K562 (cell line): ENCODE measurements around the gene SERPINA1. TPM values are rescaled to one million over a fixed set of nuclear protein-coding genes. Genes with fewer than 3 reads are reported as not detected.

Experiments
- ATAC-seq: fragments of 200-7000 bp; cut with Tn5 transposase; 3 replicates; pipeline ENCODE4 v1.9.1; 2020; ENCODE audit warnings: moderate library complexity
- BruUV-seq: library from RNA; stranded (reverse); fragments of 400-500 nt; replicated peaks from 2 replicates; lab custom pipeline; 2021; lab: Mats Ljungman, UMichigan
- CTCF ChIA-PET: fragments of 300-600 bp; formaldehyde crosslinking; extraction: SDS; loops from one replicate; lab custom pipeline; 2021; ENCODE audit warnings: low intra/inter-chr PET ratio; lab: Yijun Ruan, JAX
- POLR2A ChIA-PET: fragments of 300-600, 350-650 bp; sonication (Branson Sonifier 250); formaldehyde crosslinking; extraction: SDS; loops from one replicate; lab custom pipeline; 2021; ENCODE audit warnings: antibody characterized with exemption, inconsistent platforms; lab: Yijun Ruan, JAX
- DNase-seq, 4 experiments: peaks; one replicate each; pipeline versions ENCODE4 v3.0.0 to v3.0.0-alpha.2; 2011 to 2018; ENCODE audit warnings: low spot score in 3 of 4, mixed read lengths in 3 of 4; ENCODE audit errors: extremely low read depth in 1 of 4
- FAIRE-seq: peaks from 2 replicates; lab custom pipeline; 2011; peaks lifted over from hg19 to GRCh38; lab: Jason Lieb, UNC
- H2AFZ ChIP-seq: 2 replicates; pipeline ENCODE4 v1.6.0; 2011; ENCODE audit warnings: low read depth, low read length, control low read depth, inconsistent platforms
- H3K27ac ChIP-seq: fragments of 200-600 bp; 3 replicates; pipeline ENCODE4 v1.8.0; 2011; ENCODE audit warnings: low read depth, mild to moderate bottlenecking, control low read depth, inconsistent platforms, low read length, moderate library complexity, mixed read lengths; ENCODE audit errors: extremely low read depth
- H3K27me3 ChIP-seq, 2 experiments: fragments of 300-600 bp in 1 of 2; 2 replicates in 1 of 2; 3 replicates in 1 of 2; pipeline versions ENCODE4 v1.6.0 to v1.8.0; 2011; ENCODE audit warnings: inconsistent platforms in 2 of 2, low read length in 2 of 2, mild to moderate bottlenecking in 1 of 2, mixed read lengths in 1 of 2, moderate library complexity in 1 of 2; ENCODE audit not compliant: control insufficient read depth in 2 of 2, insufficient read depth in 2 of 2
- H3K36me3 ChIP-seq: fragments of 300-600 bp; 3 replicates; pipeline ENCODE4 v1.8.0; 2011; ENCODE audit warnings: mild to moderate bottlenecking, low read length, inconsistent platforms; ENCODE audit not compliant: control insufficient read depth, insufficient read depth
- H3K4me1 ChIP-seq, 2 experiments: fragments of 200-600 bp in 1 of 2; replicated peaks in 1 of 2; 2 replicates in 1 of 2; 3 replicates in 1 of 2; pipeline versions ENCODE4 v1.5.1 to v1.8.0; 2011; ENCODE audit warnings: inconsistent platforms in 2 of 2, low read length in 2 of 2, mild to moderate bottlenecking in 1 of 2, mixed read lengths in 1 of 2, moderate library complexity in 1 of 2; ENCODE audit not compliant: control insufficient read depth in 2 of 2, insufficient read depth in 2 of 2
- H3K4me2 ChIP-seq: 2 replicates; pipeline ENCODE4 v1.6.1; 2011; ENCODE audit warnings: low read length, control low read depth, inconsistent platforms, mixed read lengths; ENCODE audit not compliant: insufficient read depth
- H3K4me3 ChIP-seq: fragments of 200-600 bp; sonication (generic), shearing (Covaris generic); 2 replicates; pipeline ENCODE4 v1.5.1; 2016; ENCODE audit warnings: control low read depth, inconsistent platforms
- H3K79me2 ChIP-seq: fragments of 200-600 bp; 3 replicates; pipeline ENCODE4 v1.8.0; 2011; ENCODE audit warnings: low read length, inconsistent platforms; ENCODE audit not compliant: control insufficient read depth, insufficient read depth
- H3K9ac ChIP-seq, 2 experiments: 2 replicates each; pipeline versions ENCODE4 v1.6.0 to v1.6.1; 2011; ENCODE audit warnings: low read depth in 2 of 2, low read length in 2 of 2, control low read depth in 1 of 2, inconsistent platforms in 1 of 2, mild to moderate bottlenecking in 1 of 2, mixed read lengths in 1 of 2; ENCODE audit not compliant: insufficient read depth in 1 of 2
- H3K9me1 ChIP-seq: one replicate; pipeline ENCODE4 v1.6.0; 2011; ENCODE audit warnings: inconsistent platforms, mild to moderate bottlenecking, low read length, moderate library complexity; ENCODE audit not compliant: control insufficient read depth, insufficient read depth
- H3K9me3 ChIP-seq: replicated peaks from 2 replicates; pipeline ENCODE4 v1.5.1; 2011; ENCODE audit warnings: low read depth, low read length, inconsistent platforms; ENCODE audit not compliant: control insufficient read depth, insufficient read depth
- H4K20me1 ChIP-seq: replicated peaks from 2 replicates; pipeline ENCODE4 v1.6.1; 2011; ENCODE audit warnings: low read length, inconsistent platforms, mixed read lengths; ENCODE audit not compliant: control insufficient read depth, insufficient read depth
- ARID2 ChIP-seq: fragments of 450-650 bp; IDR thresholded peaks from 2 replicates; pipeline ENCODE4 v1.6.1; 2017; ENCODE audit warnings: antibody characterized with exemption, mild to moderate bottlenecking
- ASH1L ChIP-seq: fragments of 450-650 bp; IDR thresholded peaks from 2 replicates; pipeline ENCODE4 v1.6.1; 2018; ENCODE audit warnings: borderline replicate concordance, mild to moderate bottlenecking, low read depth; ENCODE audit not compliant: partially characterized antibody
- GATAD2B ChIP-seq: fragments of 450-650 bp; IDR thresholded peaks from 2 replicates; pipeline ENCODE4 v1.6.1; 2017; ENCODE audit warnings: mild to moderate bottlenecking, borderline replicate concordance
- KLF16 ChIP-seq: IDR thresholded peaks from 2 replicates; pipeline ENCODE4 v1.6.1; 2016; ENCODE audit warnings: antibody characterized with exemption
- MXI1 ChIP-seq: IDR thresholded peaks from 2 replicates; pipeline ENCODE4 v1.6.1; 2011; ENCODE audit warnings: low read depth, mild to moderate bottlenecking, improper control_type of control experiment, low read length
- RBM14 ChIP-seq: fragments of 200-400 bp; formaldehyde crosslinking; IDR thresholded peaks from 2 replicates; pipeline ENCODE4 v1.6.1; 2018; ENCODE audit warnings: low read depth, mild to moderate bottlenecking, low read length, moderate library complexity, borderline replicate concordance; ENCODE audit not compliant: insufficient read depth
- TAF15 ChIP-seq: fragments of 200-400 bp; formaldehyde crosslinking; IDR thresholded peaks from 2 replicates; pipeline ENCODE4 v1.6.1; 2017; ENCODE audit warnings: mild to moderate bottlenecking, low read depth, low read length, moderate library complexity
- TEAD2 ChIP-seq: fragments of 450-650 bp; IDR thresholded peaks from 2 replicates; pipeline ENCODE4 v1.6.1; 2016; ENCODE audit warnings: missing genetic modification characterization, control low read depth, missing compliant biosample characterization
- TFAM ChIP-seq: fragments of 250-450 bp; sonication (Bioruptor Pico); conservative IDR thresholded peaks from 2 replicates; pipeline ENCODE4 v1.5.0; 2021; ENCODE audit warnings: mild to moderate bottlenecking, moderate library complexity
- THRB ChIP-seq: fragments of 450-650 bp; formaldehyde crosslinking; conservative IDR thresholded peaks from 2 replicates; pipeline ENCODE4 v1.4.0; 2022; ENCODE audit warnings: mild to moderate bottlenecking, missing genetic modification characterization
- USF1 ChIP-seq: sonication (generic); formaldehyde crosslinking; IDR thresholded peaks from 2 replicates; pipeline ENCODE4 v1.9.0; 2022; ENCODE audit warnings: mild to moderate bottlenecking, missing genetic modification reagents
- XRCC5 ChIP-seq: fragments of 200-400 bp; formaldehyde crosslinking; IDR thresholded peaks from 2 replicates; pipeline ENCODE4 v1.6.1; 2017; ENCODE audit warnings: low read depth, mild to moderate bottlenecking, low read length
- ZBTB26 ChIP-seq: fragments of 450-650 bp; formaldehyde crosslinking; IDR thresholded peaks from 2 replicates; pipeline ENCODE4 v1.4.0; 2022; ENCODE audit warnings: missing genetic modification characterization
- ZNF57 ChIP-seq: fragments of 450-650 bp; formaldehyde crosslinking; IDR thresholded peaks from 2 replicates; pipeline ENCODE4 v1.4.0; 2020; ENCODE audit warnings: mild to moderate bottlenecking, moderate library complexity
- ZNF717 ChIP-seq: fragments of 250-450 bp; sonication (Bioruptor Pico); IDR thresholded peaks from 2 replicates; pipeline ENCODE4 v1.5.0; 2021
- ZNF77 ChIP-seq: fragments of 250-450 bp; sonication (Bioruptor Pico); IDR thresholded peaks from 2 replicates; pipeline ENCODE4 v1.5.0; 2020
- WGBS: fragments of 100-300 bp; shearing (Covaris generic); methylation state at CpG from one replicate; pipeline ENCODE4 v1.1.6; 2016; ENCODE audit warnings: low coverage, mixed read lengths; ENCODE audit not compliant: insufficient coverage; ENCODE audit errors: missing lambda C conversion rate; 5-methylcytosine and 5-hydroxymethylcytosine counted together
- in situ Hi-C: fragments of 300-500 bp; cut with MboI; formaldehyde crosslinking; loops from 4 replicates; pipeline ENCODE4 v1.15.0; 2018; ENCODE audit warnings: inconsistent platforms, mixed read lengths
- intact Hi-C: fragments of 100-400 bp; cut with micrococcal nuclease; formaldehyde crosslinking; loops from 2 replicates; pipeline ENCODE4 v1.14.2; 2022
- polyA plus RNA-seq, 8 experiments: library from polyadenylated mRNA; depleted of rRNA in 4 of 8; stranded (reverse) in 5 of 8; unstranded in 3 of 8; fragments of >200 nt; fragmentation: Nextera tagmentation in 2 of 8; fragmentation: Illumina TruSeq in 1 of 8; extraction: Ambion mirVana in 2 of 8; extraction: Trizol in 1 of 8; gene quantifications; 2 replicates each; pipeline versions ENCODE4 v1.2.1 to v1.2.3, GENCODE V29; 2011 to 2014; ENCODE audit warnings: inconsistent platforms in 1 of 8, missing spikeins in 1 of 8
- total RNA-seq, 7 experiments: library from RNA; depleted of rRNA in 6 of 7; stranded (reverse); fragments of >200 nt in 6 of 7; fragmentation: Illumina TruSeq in 2 of 7; extraction: Trizol in 2 of 7; gene quantifications; 2 replicates each; pipeline versions ENCODE4 v1.2.1 to v1.2.3, GENCODE V29; 2011 to 2021; ENCODE audit warnings: low replicate concordance in 1 of 7
- TF ChIP-seq, protein P1 (sequence below): IDR thresholded peaks from 2 replicates; pipeline ENCODE4 v1.6.1; 2012; ENCODE audit warnings: low read depth, low read length, improper control_type of control experiment, borderline replicate concordance

The SERPINA1 gene
- total and polyA plus RNA-seq, 9 of the 15 experiments (the other 6 are each of a cell fraction or from before 2014, with no cell fraction given), result 4.1 TPM; not detected in 8

- Histone ChIP-seq H3K9me3 (no peaks in the 10 kb centered on the region), H4K20me1 (no peaks in the 10 kb centered on the region), H3K36me3 (no peaks in the 10 kb centered on the region), H3K4me3 (no peak overlapping the region), H3K27ac (no peak overlapping the region), H3K27me3 (peaks cover 0 to 5% of the 10 kb centered on the region in 2 experiments; a peak in 1 of 5 replicates), H3K79me2 (no peaks in the 10 kb centered on the region), H3K9me1 (no peaks in the 10 kb centered on the region), H3K9ac (no peak overlapping the region), H3K4me2 (no peak overlapping the region), H3K4me1 (no peaks in the 10 kb centered on the region), H2AFZ (no peak overlapping the region)
- no peak for DNase-seq
- ChIA-PET POLR2A (no interaction called here), CTCF (no interaction called here)
- in situ Hi-C loops (no loop called here), intact Hi-C loops (no loop called here)
- 5% methylated on average over 4 of the region's 5 CpGs for WGBS
- BruUV-seq, result no TSS peak
- TF ChIP-seq, protein P1, sequence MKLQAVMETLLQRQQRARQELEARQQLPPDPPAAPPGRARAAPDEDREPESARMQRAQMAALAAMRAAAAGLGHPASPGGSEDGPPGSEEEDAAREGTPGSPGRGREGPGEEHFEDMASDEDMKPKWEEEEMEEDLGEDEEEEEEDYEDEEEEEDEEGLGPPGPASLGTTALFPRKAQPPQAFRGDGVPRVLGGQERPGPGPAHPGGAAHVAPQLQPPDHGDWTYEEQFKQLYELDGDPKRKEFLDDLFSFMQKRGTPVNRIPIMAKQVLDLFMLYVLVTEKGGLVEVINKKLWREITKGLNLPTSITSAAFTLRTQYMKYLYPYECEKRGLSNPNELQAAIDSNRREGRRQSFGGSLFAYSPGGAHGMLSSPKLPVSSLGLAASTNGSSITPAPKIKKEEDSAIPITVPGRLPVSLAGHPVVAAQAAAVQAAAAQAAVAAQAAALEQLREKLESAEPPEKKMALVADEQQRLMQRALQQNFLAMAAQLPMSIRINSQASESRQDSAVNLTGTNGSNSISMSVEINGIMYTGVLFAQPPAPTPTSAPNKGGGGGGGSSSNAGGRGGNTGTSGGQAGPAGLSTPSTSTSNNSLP, result no peak
- TF ChIP-seq ARID2 (no peak), ZNF77 (no peak), TEAD2 (tag) (no peak), ZNF57 (CRISPR knock-in tag) (no peak), ASH1L (no peak), TFAM (CRISPR knock-in tag) (no peak), TAF15 (no peak), ZBTB26 (no peak), ZNF717 (CRISPR knock-in tag) (no peak), THRB (CRISPR knock-in tag) (no peak), USF1 (CRISPR knock-in tag) (no peak), GATAD2B (no peak), KLF16 (no peak), XRCC5 (no peak), MXI1 (no peak), RBM14 (no peak)
- FAIRE-seq, result no peak
- no peak for ATAC-seq
Measured at GRCh38 chr14:94364964-94365363, 23.4 kb downstream of the SERPINA1 start.
